ENCODE results near the gene BRF1.

BRF1 gene

DNA sequence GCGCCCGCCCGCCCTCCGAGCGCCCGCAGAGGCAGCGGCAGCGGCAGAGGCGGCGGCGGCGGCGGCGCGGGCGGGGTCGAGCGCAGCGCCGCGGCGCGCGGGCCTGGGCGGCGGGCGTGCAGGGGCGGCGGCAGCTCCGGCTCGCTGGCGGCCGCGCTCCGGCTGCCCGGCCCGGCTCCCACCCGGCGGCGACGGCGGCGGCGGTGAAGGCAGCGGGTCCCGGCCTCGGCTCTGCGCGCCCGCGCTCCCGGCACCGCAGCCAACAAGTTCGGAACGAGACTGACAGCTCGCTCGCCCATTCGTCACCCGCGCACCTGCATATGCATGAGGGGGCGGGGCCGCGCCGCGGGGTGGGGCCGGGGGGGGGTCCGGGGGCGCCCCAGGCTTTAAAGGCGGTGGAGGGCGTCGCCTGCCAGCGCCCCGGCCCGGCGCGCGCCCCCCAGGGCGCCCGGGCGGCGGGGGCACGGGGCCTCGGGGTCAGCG, 132.3 kb downstream of the BRF1 start, which contains the start of gene JAG2:
Gene JAG2, minus strand, starts transcription at position 281 of the 483 bp plus-strand sequence. CDS start 356 bp downstream, outside the sequence.
- peak; percentile 63 for DNase-seq

DNA sequence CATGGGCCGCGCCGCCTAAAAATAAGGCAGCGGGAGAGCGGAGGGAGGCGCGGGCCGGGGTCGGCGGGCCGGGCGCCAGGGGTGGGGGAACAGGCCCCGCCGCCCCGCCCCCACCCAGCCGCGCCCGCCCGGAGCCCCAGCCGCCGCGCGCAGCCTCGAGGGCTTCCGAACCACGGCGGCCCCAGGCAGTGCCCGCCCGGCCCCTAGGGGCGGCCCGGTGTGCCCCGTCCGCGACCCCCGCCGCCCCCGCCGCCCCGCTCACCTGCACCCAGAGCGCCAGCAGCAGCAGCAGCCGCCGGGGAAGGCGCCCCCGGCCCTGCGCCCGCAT, 132.7 kb downstream of the BRF1 start:
- DNase-seq: no peak

DNA sequence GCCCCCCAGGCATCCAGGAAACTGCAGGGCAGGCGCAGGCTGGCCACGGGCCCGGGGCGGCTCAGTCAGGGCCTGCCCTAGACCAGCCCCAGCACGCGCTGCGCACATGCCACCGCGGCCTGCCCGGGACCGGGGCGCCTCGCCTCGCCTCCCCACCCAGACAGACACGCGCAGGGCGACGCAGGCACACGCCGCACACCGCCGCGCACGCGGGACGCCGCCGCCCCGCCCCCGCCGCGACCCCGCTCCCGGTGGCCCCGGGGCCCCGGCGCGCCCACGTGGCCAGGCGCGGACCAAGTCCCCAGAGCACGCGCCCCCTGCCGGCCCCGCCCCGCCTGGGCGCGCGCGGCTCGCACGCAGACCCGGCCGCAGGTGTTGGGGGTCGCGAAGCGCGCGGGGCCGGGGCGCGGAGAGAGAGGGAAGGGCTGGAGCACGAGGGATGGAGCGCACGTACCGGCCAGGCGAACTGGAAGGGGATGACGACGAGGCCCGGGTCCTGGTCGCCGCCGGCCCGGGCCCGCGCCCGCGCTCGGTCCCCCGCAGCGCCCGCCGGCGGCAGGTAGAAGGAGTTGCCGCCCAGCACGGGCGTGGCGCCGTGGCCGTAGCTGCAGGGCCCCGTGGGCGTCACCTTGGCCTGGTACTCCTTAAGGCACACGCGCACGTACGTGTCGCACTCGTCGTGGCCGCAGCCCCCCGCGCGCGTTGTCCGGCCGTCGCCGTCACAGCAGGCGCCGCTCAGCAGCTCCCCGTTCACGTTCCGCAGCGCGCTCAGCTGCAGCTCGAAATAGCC, 133.3 kb downstream of the BRF1 start:
- DNase-seq: no peak

DNA sequence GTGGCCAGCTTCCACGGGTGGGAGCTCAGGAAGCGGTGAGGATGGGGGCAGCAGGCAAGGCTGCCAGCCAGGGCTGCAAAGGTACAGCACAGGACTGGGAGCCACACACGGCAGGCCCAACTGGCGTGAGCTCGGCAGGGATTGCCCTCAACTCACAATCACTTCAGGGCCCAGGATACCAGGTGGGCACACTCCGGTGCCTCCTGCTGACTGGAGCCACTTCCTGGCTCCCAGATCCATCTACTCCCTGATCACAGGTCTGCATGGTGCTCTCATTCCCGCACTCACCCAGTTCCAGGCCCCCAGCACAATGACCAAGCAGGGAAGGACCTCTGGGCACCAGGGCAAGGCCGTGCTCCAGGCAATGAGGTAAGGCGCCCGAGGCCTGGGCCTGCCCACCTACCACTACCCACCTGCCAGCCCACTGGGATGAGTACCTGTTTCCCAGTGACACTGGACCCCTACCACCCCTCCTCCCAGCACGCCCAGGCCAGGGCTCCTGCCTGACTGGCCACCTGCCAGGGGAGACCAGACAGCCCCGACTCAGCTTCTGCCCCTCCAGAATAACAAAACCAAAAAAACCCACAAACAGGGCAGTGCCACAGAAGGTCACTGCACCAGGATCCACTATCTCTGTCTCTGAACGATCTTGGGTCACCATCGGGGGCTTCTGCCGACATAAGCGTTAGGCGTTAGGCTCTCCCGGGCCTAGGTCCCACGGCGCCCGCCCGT, 134.1 kb downstream of the BRF1 start:
- no peak for DNase-seq

DNA sequence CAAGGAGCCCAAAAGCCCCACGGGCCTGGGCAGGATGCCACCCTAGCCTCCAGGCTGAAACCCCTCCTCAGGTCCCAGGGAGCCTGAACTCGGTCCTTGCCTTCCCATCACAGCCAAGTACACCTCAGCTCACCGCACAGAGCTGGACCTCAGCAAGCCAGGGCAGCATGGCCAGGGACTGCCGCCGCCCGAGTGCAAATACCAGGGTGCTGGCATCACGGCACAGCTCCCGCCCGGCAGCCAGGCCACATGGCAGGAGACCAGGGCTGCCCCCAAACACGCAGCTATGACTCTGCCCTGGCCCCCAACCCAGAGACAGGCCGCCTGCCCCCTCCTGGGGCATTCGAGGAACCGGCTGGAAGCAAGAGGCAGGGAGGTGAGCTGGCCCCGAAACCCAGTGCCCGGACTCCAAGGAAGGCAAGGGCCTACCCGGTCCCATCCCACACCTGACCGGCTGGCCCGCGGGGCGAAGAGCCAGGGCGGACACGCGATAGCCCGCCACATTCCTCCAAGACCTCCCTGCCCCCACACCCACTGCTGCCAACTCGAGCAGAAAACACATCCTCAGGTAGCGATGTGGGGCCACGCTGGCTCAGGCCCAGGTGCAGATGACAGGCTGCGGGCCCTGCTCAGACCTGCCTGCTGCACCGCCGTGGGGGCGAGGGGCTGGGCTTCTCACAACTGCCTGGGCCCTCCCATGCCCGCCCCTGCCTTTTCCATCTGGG, 134.9 kb downstream of the BRF1 start:
- DNase-seq: no peak

- no peak for DNase-seq
Observed at GRCh38 chr14:105165134-105165704, 135.6 kb downstream of the BRF1 start.

GRCh38 chr14:105163040-105163742, 137.6 kb downstream of the BRF1 start:
- DNase-seq: no peak

- DNase-seq: no peak
Observed at GRCh38 chr14:105162669-105162979, 138.2 kb downstream of the BRF1 start.

- no peak for DNase-seq
Observed at GRCh38 chr14:105161964-105162668, 138.7 kb downstream of the BRF1 start.

DNA sequence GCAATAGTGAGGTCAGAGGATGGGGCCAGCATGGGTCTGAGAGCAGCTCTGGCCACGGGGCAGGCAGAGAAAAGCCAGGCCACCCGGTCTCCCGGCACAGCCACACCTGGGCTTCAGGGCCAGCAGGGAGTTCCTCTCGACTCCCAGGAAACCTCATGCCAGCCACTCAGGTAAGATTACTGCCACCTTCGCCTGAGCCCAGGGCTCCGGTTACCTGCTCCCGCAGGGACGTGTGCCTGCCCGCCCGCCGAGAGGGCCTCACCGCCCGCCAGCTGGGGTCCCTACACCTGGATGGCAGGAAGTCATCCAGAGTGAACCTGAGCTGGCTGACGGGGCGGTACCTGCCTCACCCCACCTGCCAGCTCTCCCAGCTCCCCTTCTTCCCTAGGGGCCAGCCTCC, 139.5 kb downstream of the BRF1 start:
- no peak for DNase-seq

- no peak for DNase-seq
Observed at GRCh38 chr14:105160776-105161175, 140.0 kb downstream of the BRF1 start.

- no peak for DNase-seq
Observed at GRCh38 chr14:105159344-105159743, 141.5 kb downstream of the BRF1 start.

Data from activated CD4-positive, alpha-beta T cell treated with anti-CD3 and anti-CD28 coated beads, Interleukin-2, Interleukin-6, amounts not matched to agents 100 ng/mL and 50 ng/mL, durations not matched to agents 16 hours and 8 hours (primary cell).